Activated CD4-positive, alpha-beta memory T cell treated with anti-CD3 and anti-CD28 coated beads, Interleukin-2, amount 10 ng/mL, durations not matched to agents 7 days and 5 days (primary cell): ENCODE results near the gene JPH2. TPM values are rescaled to one million over a fixed set of nuclear protein-coding genes. Genes with fewer than 3 reads are reported as not detected.

Source experiments
- CTCF ChIA-PET: fragments of 350-600 bp; sonication (Branson Sonifier 250); formaldehyde crosslinking; loops from one replicate; lab custom pipeline; 2021; ENCODE audit warnings: antibody characterized with exemption, inconsistent platforms; lab: Charles Lee
- POLR2A ChIA-PET: fragments of 350-600 bp; sonication (Branson Sonifier 250); formaldehyde crosslinking; loops from one replicate; lab custom pipeline; 2021; ENCODE audit warnings: antibody characterized with exemption; lab: Charles Lee
- DNase-seq: peaks from one replicate; pipeline ENCODE4 v3.0.0-alpha.2; 2020
- H3K27ac Mint-ChIP-seq: one replicate; pipeline ENCODE4 v1.8.0; 2021; ENCODE audit warnings: mild to moderate bottlenecking, mixed read lengths
- H3K27me3 Mint-ChIP-seq: one replicate; pipeline ENCODE4 v1.8.0; 2021; ENCODE audit warnings: mixed read lengths
- H3K36me3 Mint-ChIP-seq: one replicate; pipeline ENCODE4 v1.8.0; 2021; ENCODE audit warnings: low read depth, mixed read lengths
- H3K4me1 Mint-ChIP-seq: one replicate; pipeline ENCODE4 v1.8.0; 2021; ENCODE audit warnings: mixed read lengths
- H3K4me3 Mint-ChIP-seq: one replicate; pipeline ENCODE4 v1.8.0; 2021; ENCODE audit warnings: mild to moderate bottlenecking, mixed read lengths
- H3K9me3 Mint-ChIP-seq: one replicate; pipeline ENCODE4 v1.8.0; 2021; ENCODE audit warnings: mixed read lengths
- total RNA-seq, 2 experiments: library from RNA; stranded (reverse); gene quantifications; one replicate each; pipeline ENCODE4 v1.2.3, GENCODE V29; 2021

Gene JPH2
- total RNA-seq, 2 experiments from 2014 or later: 0.05 to 0.10 TPM

DNA sequence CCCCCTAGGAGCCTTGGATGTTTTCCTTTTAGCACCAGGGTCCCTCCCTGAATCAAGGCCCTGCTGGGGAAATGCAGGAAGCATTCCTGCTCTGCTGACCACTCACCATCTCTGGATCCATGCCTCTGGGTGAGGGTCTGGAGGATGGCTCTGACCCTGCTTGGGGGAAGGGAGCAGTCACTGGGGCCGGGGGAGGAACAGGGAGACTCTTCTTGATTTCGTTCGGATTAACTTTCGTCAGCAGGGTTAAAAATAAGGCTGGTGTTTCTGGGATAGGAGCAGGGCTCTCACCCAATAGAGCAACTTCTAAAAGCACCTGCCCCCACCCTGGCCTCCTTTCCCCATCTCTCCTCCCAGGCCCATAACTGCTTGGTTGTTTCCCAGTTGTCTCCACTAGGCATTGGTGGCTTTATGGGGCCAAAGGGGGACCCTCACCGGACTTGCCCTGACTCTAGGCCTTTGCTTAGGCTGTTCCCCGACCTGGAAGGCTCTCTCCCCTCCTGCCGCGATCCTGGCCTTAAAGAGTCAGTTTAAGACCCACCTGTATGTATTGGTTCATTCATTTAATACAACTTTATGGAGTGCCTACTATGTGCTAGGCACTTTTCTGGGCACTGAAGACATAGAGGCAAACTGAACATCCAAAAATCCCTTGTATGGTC, 63.0 kb downstream of the JPH2 start:
- Mint-ChIP-seq H3K27ac (no peak overlapping the region), H3K9me3 (no peaks in the 10 kb centered on the region), H3K27me3 (peaks cover 25% of the 10 kb centered on the region), H3K36me3 (no peaks in the 10 kb centered on the region), H3K4me1 (no peaks in the 10 kb centered on the region), H3K4me3 (no peak overlapping the region)
- no peak for DNase-seq
- ChIA-PET POLR2A (no interaction called here), CTCF (interaction anchor here (1.0 kb wide), 1 partner anchor 8 kb away, joined by 7 read pairs; no protein-coding TSS in a partner anchor)

DNA sequence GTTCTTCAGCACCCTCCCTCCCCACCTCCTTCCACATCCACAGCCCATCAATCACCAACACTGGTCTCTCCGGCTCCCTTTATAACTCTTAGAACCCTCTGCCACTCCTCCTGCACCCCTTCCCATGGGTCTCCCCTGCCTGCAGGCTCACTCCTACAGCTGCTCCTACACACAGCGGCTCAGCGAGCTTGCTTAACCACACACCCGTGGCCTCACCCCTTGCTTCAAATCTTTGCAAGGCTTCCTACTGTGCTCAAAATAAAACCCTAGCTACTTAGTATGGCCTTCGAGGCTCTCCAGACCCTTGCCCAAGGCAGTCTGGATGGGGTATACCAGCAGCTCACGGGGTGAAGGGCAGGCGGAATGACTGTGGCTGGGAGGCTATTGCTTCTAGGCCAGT, 63.7 kb downstream of the JPH2 start:
- Mint-ChIP-seq H3K4me3 (no peak overlapping the region), H3K27me3 (peaks cover 23% of the 10 kb centered on the region), H3K36me3 (no peaks in the 10 kb centered on the region), H3K4me1 (no peaks in the 10 kb centered on the region), H3K27ac (no peak overlapping the region), H3K9me3 (no peaks in the 10 kb centered on the region)
- no peak for DNase-seq
- POLR2A ChIA-PET: no interaction called here
- CTCF ChIA-PET: no interaction called here

DNA sequence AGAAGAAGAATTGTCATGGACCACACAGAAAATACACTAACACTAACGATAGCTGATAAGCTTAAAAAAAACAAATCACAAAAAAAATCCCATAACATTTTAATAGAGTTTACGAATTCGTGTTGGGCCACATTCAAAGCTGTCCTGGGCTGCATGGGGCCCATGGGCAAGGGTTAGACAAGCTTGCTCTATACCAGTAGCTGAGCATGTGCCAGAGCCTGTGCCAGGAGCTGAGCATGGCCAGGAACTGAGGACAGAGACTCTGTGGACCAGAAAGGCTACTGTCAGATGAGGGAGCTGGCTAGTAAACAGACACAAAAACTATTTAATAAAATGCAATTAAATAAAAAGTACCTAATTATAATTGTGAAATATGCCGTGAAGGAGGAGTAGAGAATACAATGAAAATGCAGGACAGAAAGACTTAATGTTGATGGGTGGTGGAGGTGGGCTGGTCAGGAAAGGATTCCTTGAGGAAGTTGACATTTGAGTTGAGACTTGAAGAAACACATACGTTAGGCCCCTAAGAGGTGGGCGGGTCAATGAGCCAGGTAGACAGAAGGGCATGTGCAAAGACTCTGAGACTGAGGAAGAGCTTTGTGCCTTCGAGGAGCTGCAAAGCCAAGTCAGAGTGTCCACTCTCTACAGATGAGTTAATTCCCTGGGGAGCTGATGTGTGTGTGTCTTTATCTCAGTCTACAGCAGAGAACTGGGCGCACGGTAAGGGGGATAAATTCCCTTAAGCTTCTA, 66.1 kb downstream of the JPH2 start:
- Mint-ChIP-seq H3K4me3 (no peak overlapping the region), H3K27me3 (peaks cover 28% of the 10 kb centered on the region), H3K9me3 (no peaks in the 10 kb centered on the region), H3K4me1 (peaks cover 1% of the 10 kb centered on the region), H3K36me3 (no peaks in the 10 kb centered on the region), H3K27ac (no peak overlapping the region)
- DNase-seq: no peak
- POLR2A ChIA-PET: no interaction called here
- CTCF ChIA-PET: interaction anchor here (0.6 to 1.5 kb wide), 2 partner anchors 69 to 515 kb away, joined by 4 to 5 read pairs; no protein-coding TSS in a partner anchor

DNA sequence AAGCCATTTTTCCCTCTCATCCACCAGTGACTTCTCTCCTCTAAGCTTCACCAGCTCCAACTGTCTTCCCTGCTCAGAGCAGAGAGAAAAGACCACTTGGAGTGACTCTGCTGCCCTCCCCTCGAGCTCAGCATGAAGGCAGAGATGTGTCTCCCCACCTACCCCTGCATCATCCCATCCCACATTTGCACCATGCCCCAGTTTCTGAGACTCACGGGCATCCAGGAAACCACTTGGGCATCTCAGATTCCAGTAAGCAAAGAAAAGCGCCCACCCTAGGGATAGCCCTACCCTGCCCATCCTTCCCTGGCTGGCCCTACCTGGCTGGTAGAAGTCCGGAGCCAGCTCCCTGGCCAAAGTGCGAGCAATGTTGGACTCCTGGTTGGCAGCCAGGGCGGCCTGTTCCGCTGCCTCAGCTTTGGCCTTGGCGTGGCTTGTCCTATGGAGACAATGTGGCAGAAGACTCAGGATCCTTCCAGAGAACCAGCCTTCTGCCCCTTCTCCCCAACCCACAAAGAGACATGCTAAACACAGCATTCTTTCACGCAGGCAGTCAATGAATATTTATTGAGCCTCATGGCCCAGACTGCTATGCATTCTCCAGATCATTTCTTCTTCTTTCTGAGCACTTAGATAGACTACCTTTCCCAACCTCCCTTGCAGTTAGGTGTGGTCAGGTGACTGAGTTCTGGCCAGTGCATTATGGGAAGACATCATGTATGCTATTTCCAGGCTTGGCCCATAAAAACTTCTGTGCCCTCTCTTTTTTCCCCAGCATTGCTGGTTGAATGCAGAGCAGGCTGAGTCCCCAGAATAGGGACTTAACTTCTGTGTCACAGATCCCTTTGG, 68.6 kb downstream of the JPH2 start:
- CTCF ChIA-PET: interaction anchor here (0.8 to 2.4 kb wide), 4 partner anchors 13 to 194 kb away, joined by 3 to 87 read pairs (median 17); partner anchors contain the start of genes FITM2 and JPH2
- Mint-ChIP-seq H3K4me1 (peaks cover 1% of the 10 kb centered on the region), H3K4me3 (no peak overlapping the region), H3K36me3 (no peaks in the 10 kb centered on the region), H3K27me3 (peaks cover 39% of the 10 kb centered on the region), H3K9me3 (no peaks in the 10 kb centered on the region), H3K27ac (no peak overlapping the region)
- no peak for DNase-seq
- POLR2A ChIA-PET: no interaction called here

DNA sequence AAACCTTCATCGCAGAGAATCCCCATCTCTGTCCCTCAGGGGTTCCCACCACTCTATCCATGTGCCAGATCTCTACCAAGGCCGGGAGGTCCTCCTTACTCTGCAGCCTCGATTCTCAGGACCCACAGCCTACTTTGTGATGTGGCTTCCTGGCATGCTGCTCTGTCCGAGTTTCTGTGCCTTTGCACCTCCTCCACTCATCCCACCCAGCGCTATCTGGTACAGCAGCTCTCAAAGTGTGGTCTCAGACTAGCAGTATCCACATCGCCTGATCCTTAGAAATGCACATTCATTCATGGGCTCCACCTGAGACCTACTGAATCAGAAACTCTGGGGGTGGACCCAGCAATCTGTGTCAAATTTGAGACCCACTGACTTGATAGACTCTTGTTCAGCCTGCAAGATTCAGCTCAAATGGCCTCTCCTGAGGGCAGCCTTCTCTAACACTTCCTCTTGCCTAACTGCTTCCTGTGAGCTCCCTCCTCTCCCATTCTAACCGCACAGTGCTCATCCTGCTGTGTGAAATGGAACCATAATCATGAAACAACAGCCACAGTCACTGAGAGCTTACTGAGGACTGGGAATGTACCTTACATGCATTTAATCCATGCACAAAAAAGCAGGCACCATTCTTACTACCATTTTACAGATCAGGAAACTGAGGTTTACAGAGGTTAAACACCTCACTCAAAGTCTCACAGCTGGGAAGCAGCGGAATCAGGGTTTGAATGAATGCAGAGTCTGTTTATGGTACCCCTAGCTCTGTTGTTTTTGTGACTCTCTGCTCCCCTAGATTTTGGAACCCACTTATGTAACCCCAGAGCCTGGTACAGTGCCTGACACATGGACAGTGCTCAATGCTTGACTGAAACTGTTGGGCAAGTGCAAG, 69.4 kb downstream of the JPH2 start:
- no peaks in the 10 kb centered on the region for H3K9me3 Mint-ChIP-seq
- no peaks in the 10 kb centered on the region for H3K36me3 Mint-ChIP-seq
- H3K27ac Mint-ChIP-seq: no peak overlapping the region
- ChIA-PET CTCF (interaction anchor here (0.7 to 2.4 kb wide), 17 partner anchors 9 to 367 kb away, joined by 3 to 87 read pairs (median 3); partner anchors contain the start of genes FITM2 and JPH2), POLR2A (interaction anchor here (1.7 kb wide), 1 partner anchor 100 kb away, joined by 4 read pairs; no protein-coding TSS in a partner anchor)
- no peak overlapping the region for H3K4me3 Mint-ChIP-seq
- H3K27me3 Mint-ChIP-seq: peaks cover 32% of the 10 kb centered on the region
- DNase-seq: no peak
- peaks cover 1% of the 10 kb centered on the region for H3K4me1 Mint-ChIP-seq

DNA sequence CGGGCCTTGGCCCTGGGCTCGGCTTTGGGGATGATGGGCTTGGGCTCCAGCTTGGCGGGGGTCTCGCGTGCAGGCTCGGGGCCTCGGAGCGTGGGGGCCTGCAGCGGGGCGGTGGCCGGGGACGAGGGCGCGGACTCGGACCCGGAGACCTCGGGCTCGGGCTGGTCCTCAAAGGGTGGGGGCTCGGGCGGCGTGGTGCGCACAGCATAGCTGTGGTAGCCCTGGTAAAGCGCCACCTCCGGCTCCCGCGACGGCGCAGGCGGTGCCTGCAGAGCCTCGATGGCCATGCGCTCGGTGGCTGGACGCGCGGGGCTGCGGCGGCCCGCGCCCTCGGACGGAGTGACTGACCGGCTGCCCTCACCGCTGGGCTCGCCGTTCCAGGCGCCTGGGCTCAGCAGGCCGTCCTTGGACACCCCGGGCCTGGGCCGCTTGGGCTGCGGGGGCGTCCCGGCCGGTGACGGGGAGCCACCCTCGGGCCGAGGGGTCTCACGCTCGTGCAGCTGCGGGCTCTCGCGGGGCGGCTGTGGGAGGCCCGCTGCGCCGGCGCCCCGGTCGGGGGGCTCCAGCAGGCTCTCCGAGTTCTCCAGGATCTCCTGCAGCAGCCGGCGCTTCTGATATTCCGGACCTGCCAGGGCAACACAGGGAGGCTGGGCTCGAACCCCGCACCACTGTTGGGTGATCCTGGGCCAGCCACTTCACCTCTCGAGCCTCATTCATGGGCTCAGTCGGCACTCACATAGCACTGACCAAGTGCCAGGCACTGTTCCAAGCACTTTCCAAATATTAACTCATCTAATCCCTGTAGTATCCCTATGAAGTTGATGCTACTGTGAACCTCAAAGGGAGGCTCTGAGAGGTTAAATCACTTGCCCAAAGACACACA, 71.0 kb downstream of the JPH2 start:
- Mint-ChIP-seq H3K36me3 (no peaks in the 10 kb centered on the region), H3K9me3 (no peaks in the 10 kb centered on the region), H3K27ac (no peak overlapping the region), H3K4me3 (no peak overlapping the region), H3K4me1 (peaks cover 1% of the 10 kb centered on the region), H3K27me3 (peaks cover 26% of the 10 kb centered on the region)
- ChIA-PET CTCF (interaction anchor here (0.5 to 2.4 kb wide), 26 partner anchors 9 to 486 kb away, joined by 3 to 87 read pairs (median 4); partner anchors contain the start of genes FITM2 and JPH2), POLR2A (interaction anchor here (0.8 to 1.7 kb wide), 2 partner anchors 72 to 102 kb away, joined by 3 to 4 read pairs; no protein-coding TSS in a partner anchor)
- no peak for DNase-seq

DNA sequence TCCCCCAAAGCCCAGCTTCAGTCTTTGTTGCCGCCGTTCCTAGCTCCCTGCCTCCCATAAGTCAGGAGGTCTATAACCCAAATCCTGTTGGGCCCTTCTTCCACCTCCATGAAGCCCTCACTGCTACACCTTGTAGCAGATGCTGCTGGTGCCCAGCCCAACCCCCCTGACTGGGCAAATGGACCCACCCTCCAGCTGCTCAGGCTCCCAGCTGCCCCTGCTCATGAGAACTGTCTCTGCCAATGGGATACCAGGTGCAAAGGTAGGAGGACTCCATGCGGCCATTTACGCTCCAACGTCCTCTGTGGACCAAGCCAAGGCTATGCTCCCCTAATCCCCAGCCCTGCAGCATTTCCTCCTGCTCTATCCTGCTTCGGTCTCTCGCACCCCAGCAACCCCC, 71.8 kb downstream of the JPH2 start:
- H3K36me3 Mint-ChIP-seq: no peaks in the 10 kb centered on the region
- no peak for DNase-seq
- H3K9me3 Mint-ChIP-seq: no peaks in the 10 kb centered on the region
- H3K27ac Mint-ChIP-seq: no peak overlapping the region
- H3K4me3 Mint-ChIP-seq: no peak overlapping the region
- POLR2A ChIA-PET: no interaction called here
- H3K4me1 Mint-ChIP-seq: peaks cover 1% of the 10 kb centered on the region
- CTCF ChIA-PET: interaction anchor here (1.6 kb wide), 1 partner anchor 74 kb away, joined by 12 read pairs; no protein-coding TSS in a partner anchor
- peaks cover 23% of the 10 kb centered on the region for H3K27me3 Mint-ChIP-seq

DNA sequence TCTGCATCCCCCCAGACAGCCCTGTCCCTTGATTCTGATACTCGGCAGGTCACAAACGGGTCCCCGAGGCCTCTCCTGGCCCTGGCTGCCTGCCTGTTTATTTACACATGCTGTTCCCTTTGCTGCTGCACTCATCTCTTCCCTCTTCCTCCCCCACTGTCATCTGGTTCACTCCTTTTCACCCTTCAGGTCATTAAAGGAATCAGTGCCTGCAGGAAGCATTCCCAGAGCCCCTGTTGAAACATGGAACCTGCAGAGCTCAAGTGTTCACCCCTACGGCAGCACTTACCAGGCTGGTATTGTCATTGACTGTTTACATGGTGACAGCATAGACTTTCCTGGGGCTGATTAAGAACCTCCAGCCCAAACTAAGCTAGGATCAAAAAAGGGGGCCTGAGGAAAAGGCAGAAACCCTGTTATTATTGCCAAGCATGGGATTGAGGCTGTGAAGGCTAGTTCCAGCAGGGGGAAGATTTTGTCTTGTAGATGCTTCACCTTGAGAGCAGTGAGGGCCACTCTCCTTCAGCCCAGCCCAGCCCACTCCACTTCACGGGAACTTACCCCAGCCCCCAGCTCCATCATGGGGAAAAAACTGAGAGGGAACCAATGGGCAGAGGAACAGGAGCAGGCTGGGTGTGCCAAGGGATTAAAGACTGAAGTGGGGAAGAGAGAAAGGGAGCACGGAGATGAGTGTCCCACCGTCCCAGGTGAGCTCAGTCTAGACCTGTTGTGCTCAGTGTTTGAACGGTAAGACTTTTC, 73.2 kb downstream of the JPH2 start:
- Mint-ChIP-seq H3K27ac (no peak overlapping the region), H3K4me1 (peaks cover 1% of the 10 kb centered on the region), H3K27me3 (peaks cover 28% of the 10 kb centered on the region), H3K36me3 (no peaks in the 10 kb centered on the region), H3K4me3 (no peak overlapping the region), H3K9me3 (no peaks in the 10 kb centered on the region)
- ChIA-PET CTCF (interaction anchor here (1.6 kb wide), 1 partner anchor 76 kb away, joined by 12 read pairs; no protein-coding TSS in a partner anchor), POLR2A (interaction anchor here (0.9 kb wide), 1 partner anchor 60 kb away, joined by 3 read pairs; no protein-coding TSS in a partner anchor)
- no peak for DNase-seq

DNA sequence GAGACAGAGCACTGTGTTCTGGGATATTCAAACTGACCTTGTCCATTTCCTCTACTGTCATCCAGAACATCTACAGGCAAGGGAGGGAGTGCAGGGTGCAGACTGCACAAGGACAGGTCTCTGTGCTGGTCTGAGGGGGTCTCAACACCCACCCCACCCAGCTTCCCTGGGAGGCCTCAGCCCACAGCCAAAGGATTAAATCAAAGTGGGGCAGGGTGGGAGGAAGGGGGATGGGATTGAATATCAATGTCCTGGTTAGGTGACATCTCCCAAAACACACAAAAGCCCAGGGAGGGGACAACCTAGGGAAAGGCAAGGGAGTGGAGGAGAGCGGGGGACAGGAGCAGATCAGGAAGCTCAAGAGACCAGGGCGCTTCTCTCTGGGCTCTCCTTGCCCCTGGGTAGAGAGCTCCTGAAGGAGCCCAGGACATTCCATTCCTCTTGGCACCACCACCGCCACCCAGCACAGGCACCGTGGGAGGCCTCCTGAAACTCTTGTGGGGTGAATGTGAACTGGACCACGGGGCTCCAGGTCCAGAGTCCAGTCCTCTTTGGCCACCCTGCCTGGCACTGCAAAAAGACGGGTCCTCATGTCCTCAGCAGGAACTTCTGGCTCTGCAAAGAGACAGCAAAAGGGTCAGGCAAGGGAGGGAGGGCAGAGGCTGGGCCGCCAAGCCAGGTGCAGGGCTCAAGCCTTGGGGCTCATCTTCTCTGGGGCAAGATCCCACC, 73.9 kb downstream of the JPH2 start:
- H3K36me3 Mint-ChIP-seq: no peaks in the 10 kb centered on the region
- ChIA-PET CTCF (interaction anchor here (1.9 kb wide), 1 partner anchor 77 kb away, joined by 8 read pairs; no protein-coding TSS in a partner anchor), POLR2A (no interaction called here)
- H3K4me1 Mint-ChIP-seq: peaks cover 1% of the 10 kb centered on the region
- H3K4me3 Mint-ChIP-seq: no peak overlapping the region
- no peak for DNase-seq
- peaks cover 30% of the 10 kb centered on the region for H3K27me3 Mint-ChIP-seq
- H3K27ac Mint-ChIP-seq: no peak overlapping the region
- peaks cover 3% of the 10 kb centered on the region for H3K9me3 Mint-ChIP-seq

DNA sequence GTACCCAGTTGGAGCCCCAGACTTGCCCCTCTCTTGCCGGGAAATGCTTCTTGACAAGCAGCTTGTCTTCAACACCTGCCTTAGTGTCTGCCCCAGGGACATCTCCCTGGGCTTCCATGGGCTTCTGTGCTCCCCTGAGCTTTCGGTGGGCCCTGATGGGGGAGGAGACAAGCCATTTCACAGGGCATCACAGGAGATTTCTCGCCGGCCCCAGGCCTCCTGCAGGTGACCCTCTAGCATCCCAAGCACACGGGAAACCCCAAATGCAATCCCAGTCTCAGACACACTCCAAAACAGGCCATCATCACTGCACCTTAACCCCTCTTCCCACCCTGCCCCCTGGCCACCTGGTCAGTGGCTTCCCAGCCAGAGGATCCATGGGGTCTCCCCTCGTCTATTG, 74.5 kb downstream of the JPH2 start:
- H3K36me3 Mint-ChIP-seq: no peaks in the 10 kb centered on the region
- H3K27ac Mint-ChIP-seq: no peak overlapping the region
- POLR2A ChIA-PET: no interaction called here
- CTCF ChIA-PET: interaction anchor here (1.9 kb wide), 1 partner anchor 78 kb away, joined by 8 read pairs; no protein-coding TSS in a partner anchor
- H3K9me3 Mint-ChIP-seq: peaks cover 8% of the 10 kb centered on the region
- no peak overlapping the region for H3K4me3 Mint-ChIP-seq
- peaks cover 29% of the 10 kb centered on the region for H3K27me3 Mint-ChIP-seq
- H3K4me1 Mint-ChIP-seq: peaks cover 1% of the 10 kb centered on the region
- no peak for DNase-seq
